Left lung (tissue), 10 donors: ENCODE results near the gene HTRA3. TPM values are rescaled to one million over a fixed set of nuclear protein-coding genes. Genes with fewer than 3 reads are reported as not detected.

ENCODE experiments used
- ATAC-seq: fragments of 200-7000 bp; cut with Tn5 transposase; one replicate; pipeline ENCODE4 v1.9.1; 2020; ENCODE audit warnings: moderate library complexity
- DNase-seq, 4 donors: peaks; one replicate each; pipeline ENCODE4 v3.0.0-alpha.2; 2013 to 2020
- H3K27ac ChIP-seq, 2 donors: fragments of 200-600 bp; sonication (generic) in 1 of 2; one replicate each; pipeline versions ENCODE4 v1.5.0 to v1.8.0; 2020 to 2021
- H3K27me3 ChIP-seq, 2 donors: fragments of 200-600 bp; sonication (generic) in 1 of 2; one replicate each; pipeline versions ENCODE4 v1.5.0 to v1.8.0; 2020 to 2021
- H3K36me3 ChIP-seq, 2 donors: fragments of 200-600 bp; sonication (generic) in 1 of 2; one replicate each; pipeline versions ENCODE4 v1.5.0 to v1.8.0; 2020 to 2021
- H3K4me1 ChIP-seq, 2 donors: fragments of 200-600 bp; one replicate each; pipeline ENCODE4 v1.8.0; 2021
- H3K4me3 ChIP-seq, 2 donors: fragments of 200-600 bp; sonication (generic) in 1 of 2; one replicate each; pipeline versions ENCODE4 v1.5.0 to v1.8.0; 2020 to 2021; ENCODE audit warnings: mild to moderate bottlenecking in 1 of 2
- H3K9me3 ChIP-seq, 2 donors: fragments of 200-600 bp; sonication (generic) in 1 of 2; one replicate each; pipeline versions ENCODE4 v1.5.0 to v1.8.0; 2020 to 2021
- CTCF ChIP-seq, 2 donors: fragments of 200-600 bp; sonication (generic) in 1 of 2; IDR thresholded peaks; one replicate each; pipeline versions ENCODE4 v1.5.0 to v1.8.0; 2021; ENCODE audit warnings: antibody characterized with exemption in 2 of 2
- intact Hi-C, 2 donors: fragments of 100-400 bp; cut with DNase I; formaldehyde crosslinking; loops; one replicate each; pipeline versions ENCODE4 v1.11.2 to v1.14.2; 2022
- polyA plus RNA-seq, 6 donors: library from polyadenylated mRNA; unstranded; fragments of 120-200 nt; gene quantifications; one replicate each; pipeline ENCODE4 v1.2.1, GENCODE V29; 2013; ENCODE audit not compliant: insufficient read length in 6 of 6
- total RNA-seq, 2 donors: library from RNA; stranded (reverse); fragmentation: NEBNext Ultra II Directional; extraction: Animal tissue kit (Norgen Biotek cat#: 25700); gene quantifications; one replicate each; pipeline ENCODE4 v1.2.1, GENCODE V29; 2021
- donor health status: DM: no; HTN: yes; CAD: no.
- donor health status: DM: no; HTN: no; CAD: no.

Gene HTRA3
- total and polyA plus RNA-seq, 8 donors, result 9.7 to 18.3 (median 12.1) TPM

- TF ChIP-seq CTCF (IDR thresholded peaks at IDR 0.05), result no peak
- Histone ChIP-seq H3K9me3 (no peaks in the 10 kb centered on the region), H3K36me3 (peaks cover 0 to 60% of the 10 kb centered on the region in 2 donors), H3K27ac (no peak overlapping the region), H3K4me3 (no peak overlapping the region), H3K4me1 (peaks cover 0 to 7% of the 10 kb centered on the region in 2 donors), H3K27me3 (no peaks in the 10 kb centered on the region)
- DNase-seq, result peak in 1 of 4 donors; percentile 75
- intact Hi-C loops, result no loop called here
- ATAC-seq, result no peak
Observed at GRCh38 chr4:8240211-8241041, 29.1 kb upstream of the HTRA3 start.

GRCh38 chr4:8241211-8241779, 28.3 kb upstream of the HTRA3 start:
- H3K36me3 ChIP-seq, result peaks cover 0 to 51% of the 10 kb centered on the region in 2 donors
- H3K27me3 ChIP-seq, result no peaks in the 10 kb centered on the region
- peak in 1 of 4 donors; percentile 59 for DNase-seq
- ATAC-seq, result no peak
- intact Hi-C loops, result no loop called here
- H3K27ac ChIP-seq, result no peak overlapping the region
- peaks cover 5 to 10% of the 10 kb centered on the region in 2 donors for H3K4me1 ChIP-seq
- no peaks in the 10 kb centered on the region for H3K9me3 ChIP-seq
- no peak overlapping the region for H3K4me3 ChIP-seq
- TF ChIP-seq CTCF (IDR thresholded peaks at IDR 0.05), result no peak

GRCh38 chr4:8241895-8242696, 27.5 kb upstream of the HTRA3 start:
- H3K9me3 ChIP-seq, result no peaks in the 10 kb centered on the region
- intact Hi-C loops, result no loop called here
- ATAC-seq (peak; percentile 76), DNase-seq (peak; percentile 83 to 96 (median 90))
- H3K27ac ChIP-seq, result no peak overlapping the region
- H3K36me3 ChIP-seq, result peaks cover 0 to 43% of the 10 kb centered on the region in 2 donors
- H3K4me1 ChIP-seq, result peaks cover 8 to 18% of the 10 kb centered on the region in 2 donors
- no peaks in the 10 kb centered on the region for H3K27me3 ChIP-seq
- no peak overlapping the region for H3K4me3 ChIP-seq
- peak; percentile 95 to 98 for TF ChIP-seq CTCF (IDR thresholded peaks at IDR 0.05)

GRCh38 chr4:8242782-8243560, 26.6 kb upstream of the HTRA3 start:
- Histone ChIP-seq H3K27me3 (no peaks in the 10 kb centered on the region), H3K4me1 (peaks cover 16 to 26% of the 10 kb centered on the region in 2 donors), H3K4me3 (no peak overlapping the region), H3K9me3 (no peaks in the 10 kb centered on the region), H3K36me3 (peaks cover 0 to 35% of the 10 kb centered on the region in 2 donors), H3K27ac (no peak overlapping the region)
- ATAC-seq (no peak), DNase-seq (no peak)
- no peak for TF ChIP-seq CTCF (IDR thresholded peaks at IDR 0.05)
- intact Hi-C loops, result no loop called here
